Adrenal gland (tissue), 12 donors: Measurements from ENCODE around the gene TPST1. TPM values are rescaled to one million over a fixed set of nuclear protein-coding genes. Genes with fewer than 3 reads are reported as not detected.
A peak's percentile ranks its signal among the peaks of the same experiment; 100 is the strongest.
"Not testable (repeated sequence)": the region's sequence is repeated elsewhere in the genome, so short reads cannot be mapped to it uniquely, and the experiment has no call there.

ENCODE experiments used
- DNase-seq, 7 donors: peaks; one replicate each; pipeline ENCODE4 v3.0.0-alpha.2; 2019 to 2020
- H3K27ac ChIP-seq, 5 donors: fragments of 200-600 bp; sonication (generic) in 4 of 5; 1 replicate in 3 of 5; 2 replicates in 2 of 5; pipeline versions ENCODE4 v1.5.1 to v1.8.0; 2016 to 2020; ENCODE audit warnings: mild to moderate bottlenecking in 1 of 5
- H3K27me3 ChIP-seq: fragments of 200-600 bp; 2 replicates; pipeline ENCODE4 v1.8.0; 2021
- H3K36me3 ChIP-seq, 2 donors: fragments of 200-600 bp; replicated peaks in 1 of 2; 1 replicate in 1 of 2; 2 replicates in 1 of 2; pipeline versions ENCODE4 v1.5.1 to v1.8.0; 2018 to 2022
- H3K4me1 ChIP-seq, 2 donors: fragments of 200-600 bp; replicated peaks in 1 of 2; 1 replicate in 1 of 2; 2 replicates in 1 of 2; pipeline versions ENCODE4 v1.5.1 to v1.8.0; 2018 to 2021
- H3K4me3 ChIP-seq, 4 donors: fragments of 200-600 bp; sonication (generic) in 3 of 4; one replicate each; pipeline ENCODE4 v1.5.1; 2016 to 2018
- H3K9me3 ChIP-seq, 3 donors: fragments of 200-600 bp; sonication (generic) in 1 of 3; replicated peaks in 1 of 3; 1 replicate in 2 of 3; 2 replicates in 1 of 3; pipeline versions ENCODE4 v1.5.1 to v1.8.0; 2016 to 2021
- CTCF ChIP-seq, 6 experiments: fragments of 450-650 bp in 4 of 6; fragments of 200-600 bp in 2 of 6; sonication (generic) in 1 of 6; IDR thresholded peaks; 1 replicate in 5 of 6; 2 replicates in 1 of 6; pipeline versions ENCODE4 v1.5.1 to v1.8.0; 2016 to 2021; ENCODE audit warnings: antibody characterized with exemption in 6 of 6, mild to moderate bottlenecking in 2 of 6, moderate library complexity in 1 of 6
- POLR2A ChIP-seq, 2 donors: fragments of 450-650 bp; IDR thresholded peaks; one replicate each; pipeline ENCODE4 v1.6.1; 2017; ENCODE audit warnings: antibody characterized with exemption in 2 of 2, mild to moderate bottlenecking in 2 of 2, moderate library complexity in 1 of 2
- WGBS, 4 donors: extraction: QIAGEN DNeasy Blood & Tissue Kit in 2 of 4; methylation state at CpG; one replicate each; pipeline versions ENCODE4 v1.1.5 to v1.1.7; 2013 to 2017; 5-methylcytosine and 5-hydroxymethylcytosine counted together
- intact Hi-C, 2 donors: fragments of 100-400 bp; cut with DNase I; formaldehyde crosslinking; loops; one replicate each; pipeline versions ENCODE4 v1.14.1 to v1.15.0; 2022 to 2023
- polyA plus RNA-seq, 3 donors: library from polyadenylated mRNA; stranded (reverse); fragments of 200-250 nt in 2 of 3; fragments of 350-450 nt in 1 of 3; fragmentation: Illumina TruSeq in 1 of 3; extraction: RNeasy Lipid Tissue Mini Kit (QIAGEN cat#74804) in 1 of 3; gene quantifications; one replicate each; pipeline ENCODE4 v1.2.3, GENCODE V29; 2013 to 2014
- total RNA-seq, 9 donors: library from RNA; depleted of rRNA in 4 of 9; stranded (reverse); fragments of >200 nt in 4 of 9; fragments of 120-200 nt in 1 of 9; fragmentation: NEBNext Ultra II Directional in 1 of 9; extraction: Animal tissue kit (Norgen Biotek cat#: 25700) in 1 of 9; gene quantifications; one replicate each; pipeline versions ENCODE4 v1.1.0 to v1.2.4, GENCODE V29; 2013 to 2023
- donor health status: healthy with polysubstance abuse.
- donor health status: Bipolar disorder and iron deficiency.
- donor health status: DM: yes; HTN: yes; CAD: no.
- donor health status: DM: no; HTN: no; CAD: no.
- donor health status: DM: no; HTN: no; CAD: no.
- donor health status: DM: yes; HTN: yes; CAD: no.

The TPST1 gene
- total and polyA plus RNA-seq, 12 donors: 6.8 to 70.2 (median 27.2) TPM

- WGBS, 4 donors: 20 to 35% (median 22%) methylated on average over 11 to 16 of the region's 16 CpGs
Observed at GRCh38 chr7:66170309-66171231, 34.6 kb upstream of the TPST1 start.

GRCh38 chr7:66172536-66173401 lies 32.4 kb upstream of the TPST1 start:
- H3K4me3 ChIP-seq, H3K9me3 ChIP-seq, DNase-seq, H3K27ac ChIP-seq, intact Hi-C loops, H3K27me3 ChIP-seq, H3K36me3 ChIP-seq: not testable (repeated sequence)
- H3K4me1 ChIP-seq: peaks cover 9 to 18% of the 10 kb centered on the region in 2 donors
- 72 to 76% (median 75%) methylated on average over 9 of the region's 9 CpGs for WGBS, 4 donors

More at GRCh38 chr7:66170309-66171231, 34.6 kb upstream of the TPST1 start:
- intact Hi-C loops: no loop called here
- Histone ChIP-seq H3K4me3 (peak overlapping the region in 1 of 4 donors; percentile 11), H3K4me1 (peaks cover 9 to 20% of the 10 kb centered on the region in 2 donors), H3K9me3 (no peaks in the 10 kb centered on the region), H3K27ac (peak overlapping the region; percentile 4 to 84 (median 69)), H3K27me3 (no peaks in the 10 kb centered on the region), H3K36me3 (no peaks in the 10 kb centered on the region)
- DNase-seq: peak; percentile 75 to 94 (median 91)
- TF ChIP-seq CTCF (IDR thresholded peaks at IDR 0.05) (no peak), POLR2A (IDR thresholded peaks at IDR 0.05) (peak in 1 of 2 donors; percentile 20)

- Histone ChIP-seq H3K4me1 (peaks cover 9 to 13% of the 10 kb centered on the region in 2 donors), H3K27me3 (no peaks in the 10 kb centered on the region), H3K9me3 (no peaks in the 10 kb centered on the region), H3K36me3 (no peaks in the 10 kb centered on the region), H3K27ac (no peak overlapping the region), H3K4me3 (no peak overlapping the region)
- intact Hi-C loops: no loop called here
- no peak for DNase-seq
- TF ChIP-seq POLR2A (IDR thresholded peaks at IDR 0.05): no peak
- TF ChIP-seq CTCF (IDR thresholded peaks at IDR 0.05): no peak
- WGBS, 4 donors: 93 to 97% (median 96%) methylated on average over 5 of the region's 5 CpGs
Observed at GRCh38 chr7:66173856-66174255, 31.3 kb upstream of the TPST1 start.

GRCh38 chr7:66175006-66175405 lies 30.1 kb upstream of the TPST1 start:
- intact Hi-C loops: not testable (repeated sequence)
- peaks cover 9 to 11% of the 10 kb centered on the region in 2 donors for H3K4me1 ChIP-seq
- WGBS, 4 donors: 86 to 96% (median 94%) methylated on average over 8 of the region's 8 CpGs

GRCh38 chr7:66176914-66177313 lies 28.2 kb upstream of the TPST1 start:
- intact Hi-C loops: no loop called here
- TF ChIP-seq POLR2A (IDR thresholded peaks at IDR 0.05): no peak
- H3K4me3 ChIP-seq: no peak overlapping the region
- H3K9me3 ChIP-seq: no peaks in the 10 kb centered on the region
- no peaks in the 10 kb centered on the region for H3K27me3 ChIP-seq
- no peaks in the 10 kb centered on the region for H3K4me1 ChIP-seq
- DNase-seq: peak in 6 of 7 donors; percentile 37 to 63 (median 41)
- no peak overlapping the region for H3K27ac ChIP-seq
- no peaks in the 10 kb centered on the region for H3K36me3 ChIP-seq
- 42 to 79% (median 53%) methylated on average over 2 of the region's 2 CpGs for WGBS, 4 donors

More at GRCh38 chr7:66175006-66175405, 30.1 kb upstream of the TPST1 start:
- H3K9me3 ChIP-seq, H3K27me3 ChIP-seq, DNase-seq, H3K4me3 ChIP-seq, H3K36me3 ChIP-seq, H3K27ac ChIP-seq: not testable (repeated sequence)
